CD4-positive, alpha-beta T cell treated with Interleukin-12 subunit alpha and Interleukin-12 subunit beta, for 1 hour (primary cell): ENCODE results near the gene CCDC150.
"Not testable (repeated sequence)": the region's sequence is repeated elsewhere in the genome, so short reads cannot be mapped to it uniquely, and the experiment has no call there.

ENCODE experiments used
- DNase-seq: peaks from one replicate; pipeline ENCODE4 v3.0.0-alpha.2; 2020

The CCDC150 gene

DNA sequence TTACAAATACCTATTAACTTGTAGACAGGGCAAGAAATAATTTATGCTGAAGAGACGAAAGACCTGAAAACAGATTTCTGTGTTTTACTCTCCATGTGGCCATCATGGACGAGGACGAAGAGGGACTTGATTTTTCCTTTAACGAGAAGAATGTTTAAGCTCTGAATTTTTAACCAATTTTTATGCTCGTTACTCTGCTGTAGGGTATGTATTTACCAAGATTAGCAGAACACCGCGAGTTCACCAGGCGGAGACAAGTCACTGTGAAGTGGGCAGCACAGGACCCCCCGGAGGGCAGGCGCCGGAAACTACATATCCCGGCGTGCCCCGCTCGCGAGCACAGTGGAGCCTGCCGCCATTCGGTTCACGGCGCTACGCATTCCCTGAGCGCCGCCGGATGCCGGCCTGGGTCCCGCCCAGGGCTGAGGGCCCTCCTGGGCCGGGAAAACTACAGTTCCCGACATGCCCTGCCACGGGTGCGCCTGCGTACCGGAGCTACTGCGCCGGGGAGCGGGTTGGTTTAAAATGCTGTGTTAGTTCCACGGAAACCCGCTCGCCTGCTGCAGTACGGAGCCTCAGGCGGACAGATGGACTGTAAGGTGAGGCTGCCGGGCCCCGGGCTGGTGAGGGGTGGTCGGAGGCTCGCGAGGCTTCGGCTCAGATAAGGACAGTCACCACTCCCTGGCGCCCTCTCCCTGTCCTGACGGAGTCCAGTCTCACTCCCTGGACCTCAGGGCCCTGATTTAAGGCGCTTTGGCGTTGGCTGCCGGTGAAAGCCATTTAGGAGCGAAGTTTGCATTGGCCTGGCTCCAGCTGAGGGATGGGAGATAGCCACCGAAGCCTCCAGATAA lies at the start of gene CCDC150:
TSS of gene CCDC150 (plus strand) at position 536 of the 851 bp plus-strand sequence. CDS start at position 588, 52 bp downstream.
- peak; percentile 95 for DNase-seq

- no peak for DNase-seq
Observed at GRCh38 chr2:196590286-196590685, 49.2 kb upstream of the CCDC150 start.

DNA sequence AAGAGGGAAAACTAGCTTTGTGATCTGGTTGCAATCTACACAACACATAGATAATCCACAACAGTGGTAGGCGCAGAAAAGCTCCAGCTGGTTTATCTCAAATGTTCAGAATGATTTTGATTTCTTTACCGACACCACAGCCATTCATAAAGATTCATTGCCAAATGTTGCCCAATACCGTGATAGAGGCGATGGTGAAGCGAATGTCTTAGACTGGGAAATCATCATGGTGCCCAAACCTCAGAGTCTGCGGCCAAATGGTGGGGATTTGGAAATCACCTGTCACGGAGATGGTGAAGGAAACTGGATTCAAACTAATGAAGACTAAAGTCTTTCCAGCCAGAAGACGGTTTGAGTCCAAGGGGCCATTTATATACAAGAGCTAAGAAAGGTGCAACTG lies 48.5 kb upstream of the CCDC150 start:
- no peak for DNase-seq

- no peak for DNase-seq
Observed at GRCh38 chr2:196591621-196592022, 47.9 kb upstream of the CCDC150 start.

GRCh38 chr2:196592331-196592910 lies 47.1 kb upstream of the CCDC150 start:
- no peak for DNase-seq

DNA sequence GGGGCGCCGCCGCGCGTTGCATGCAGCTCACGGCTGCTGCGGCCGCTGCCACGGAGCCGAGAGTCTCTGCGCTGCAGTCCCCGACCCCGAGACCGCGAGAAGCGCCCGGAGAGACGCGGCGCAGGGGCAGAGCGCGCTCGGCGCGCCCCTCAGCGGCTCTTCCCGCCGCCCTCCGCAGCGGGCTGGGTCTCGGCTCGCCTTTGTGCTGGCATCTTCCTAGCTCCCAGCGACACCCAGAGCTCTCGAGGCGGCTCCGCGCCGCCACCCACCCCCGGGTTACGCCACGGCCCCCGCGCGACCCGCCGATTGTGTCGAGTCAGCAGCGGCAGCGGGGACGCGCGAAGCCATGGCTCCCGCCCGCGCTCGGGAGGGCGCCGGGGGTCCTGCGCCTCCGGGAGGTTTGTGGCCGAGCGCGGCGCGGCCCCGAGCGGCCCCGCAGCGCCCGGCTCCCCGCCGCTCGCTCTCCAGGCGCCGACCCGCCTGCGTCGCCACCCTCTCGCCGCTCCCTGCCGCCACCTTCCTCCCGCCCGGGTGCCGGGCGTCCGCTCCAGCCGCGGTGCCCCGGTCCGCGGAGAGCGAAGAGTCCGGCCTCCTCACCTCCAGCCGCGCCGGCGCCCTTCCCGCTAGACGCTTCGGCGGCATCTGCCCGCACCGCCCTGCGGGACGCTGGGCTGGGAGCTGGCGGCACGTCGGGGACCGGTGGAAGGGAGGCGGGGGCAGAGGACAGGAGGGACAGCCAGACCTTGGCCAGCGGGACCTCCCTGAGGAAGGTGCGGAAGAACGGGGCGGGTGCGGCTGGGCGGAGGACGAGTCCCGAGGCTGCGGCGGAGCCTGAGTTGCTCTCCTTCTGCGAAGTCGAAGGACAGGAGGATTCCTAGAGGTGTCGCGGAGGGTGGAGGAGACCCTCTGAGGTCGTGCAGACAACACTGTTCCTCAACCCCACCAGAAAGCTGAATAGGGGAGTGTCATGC lies 46.3 kb upstream of the CCDC150 start, which contains the start of gene HECW2:
TSS of gene HECW2 (minus strand) at position 644 of the 971 bp plus-strand sequence.
- DNase-seq: no peak

DNA sequence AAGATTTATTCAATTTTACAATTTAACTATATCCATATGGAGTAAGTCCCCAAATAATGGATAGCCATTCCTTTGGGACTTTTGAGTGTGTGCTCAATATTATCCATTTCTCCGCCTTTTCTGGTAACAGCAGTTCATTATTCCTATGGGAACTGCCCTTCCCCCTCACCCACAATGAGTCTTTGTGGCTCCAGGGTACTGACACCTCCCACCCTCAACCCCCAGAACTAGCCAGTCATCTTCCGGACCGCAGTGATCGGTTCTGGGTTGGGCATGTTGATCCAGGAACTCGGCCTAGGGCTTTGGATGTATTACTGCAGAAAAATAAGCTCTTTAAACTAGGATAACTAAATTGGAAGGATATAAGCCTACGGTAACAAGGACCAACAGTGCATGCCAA lies 45.4 kb upstream of the CCDC150 start:
- no peak for DNase-seq

- no peak for DNase-seq
Observed at GRCh38 chr2:196597531-196597930, 42.0 kb upstream of the CCDC150 start.

DNA sequence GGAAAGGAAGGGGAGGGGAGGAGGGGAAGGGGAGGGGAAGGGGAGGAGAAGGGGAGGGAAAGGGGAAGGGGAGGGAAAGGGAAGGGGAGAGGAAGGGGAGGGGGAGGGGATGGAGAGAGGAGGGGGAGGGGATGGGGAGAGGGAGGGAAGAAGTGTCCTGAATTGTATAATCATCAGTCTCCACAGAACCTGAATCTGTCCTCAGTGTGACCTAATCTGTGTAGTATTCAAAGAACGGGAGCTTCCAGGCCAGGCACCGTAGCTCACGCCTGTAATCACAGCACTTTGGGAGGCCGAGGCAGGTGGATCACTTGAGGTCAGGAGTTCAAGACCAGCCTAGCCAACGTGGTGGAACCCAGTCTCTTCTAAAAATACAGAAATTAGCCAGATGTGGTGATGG lies 41.1 kb upstream of the CCDC150 start:
- DNase-seq: no peak

GRCh38 chr2:196598846-196599245 lies 40.7 kb upstream of the CCDC150 start:
- DNase-seq: no peak

DNA sequence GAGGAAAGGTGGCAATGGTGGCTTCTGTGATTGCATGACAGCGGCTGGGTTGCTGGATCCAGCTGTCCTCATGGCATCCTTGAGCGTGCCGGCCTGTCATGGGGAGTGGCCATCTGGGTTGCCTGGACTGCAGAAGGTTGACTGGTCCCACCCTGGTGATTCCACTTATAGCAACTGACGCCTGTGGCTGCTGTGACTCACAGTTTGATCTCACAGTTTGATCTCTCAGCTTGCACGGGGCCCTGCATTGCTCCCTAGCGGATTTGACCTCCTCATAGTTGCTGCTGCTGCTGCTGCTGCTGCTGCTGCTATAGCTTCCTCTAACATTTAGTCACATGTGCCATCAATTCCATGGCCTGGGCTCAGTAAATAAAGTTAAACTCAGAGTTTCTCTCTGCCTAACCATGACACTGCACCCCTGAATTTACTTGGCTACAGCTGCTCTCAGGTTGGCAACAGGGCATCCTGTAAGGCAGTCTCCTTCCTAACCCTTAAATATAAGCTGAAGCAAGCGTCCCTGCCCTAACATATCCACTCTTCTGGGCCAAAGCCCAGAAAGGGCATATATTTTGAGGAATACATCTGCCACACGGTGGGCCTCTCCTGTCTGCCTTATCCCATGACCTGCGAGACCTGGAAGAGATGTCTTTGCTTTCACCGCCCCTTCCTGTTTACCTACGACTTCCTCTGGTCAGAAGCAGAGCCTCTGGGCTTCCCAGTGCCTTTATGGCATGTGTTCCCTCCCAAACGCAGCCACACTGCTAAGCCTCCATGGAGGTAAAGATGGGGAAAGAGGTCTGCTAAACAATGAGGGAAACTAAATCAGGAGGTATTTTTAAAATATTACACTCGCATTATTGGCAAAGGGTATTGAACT lies 37.8 kb upstream of the CCDC150 start:
- DNase-seq: no peak

GRCh38 chr2:196604196-196604595 lies 35.3 kb upstream of the CCDC150 start:
- no peak for DNase-seq

GRCh38 chr2:196606516-196606915 lies 33.0 kb upstream of the CCDC150 start:
- no peak for DNase-seq

GRCh38 chr2:196607073-196607472 lies 32.4 kb upstream of the CCDC150 start:
- DNase-seq: no peak

GRCh38 chr2:196607896-196608295 lies 31.6 kb upstream of the CCDC150 start:
- not testable (repeated sequence) for DNase-seq

DNA sequence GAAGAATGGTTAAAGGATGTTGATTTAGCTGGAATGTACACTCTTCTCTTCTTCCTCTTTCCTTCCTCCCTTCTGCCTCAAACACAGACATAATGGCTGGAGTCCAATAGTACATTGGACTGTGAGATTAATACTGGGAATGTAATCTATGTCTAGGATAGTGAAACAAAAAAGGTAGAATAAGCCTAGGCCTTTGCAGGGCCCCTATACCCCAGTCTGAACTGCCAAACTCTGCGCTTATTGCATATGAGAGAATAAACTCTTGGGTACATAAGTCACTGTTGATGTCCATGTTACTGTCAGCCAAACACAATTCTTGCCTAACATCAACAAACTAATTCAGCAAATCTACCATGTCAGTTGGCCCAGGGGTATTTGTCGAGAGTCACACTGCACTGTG lies 29.7 kb upstream of the CCDC150 start:
- DNase-seq: no peak

DNA sequence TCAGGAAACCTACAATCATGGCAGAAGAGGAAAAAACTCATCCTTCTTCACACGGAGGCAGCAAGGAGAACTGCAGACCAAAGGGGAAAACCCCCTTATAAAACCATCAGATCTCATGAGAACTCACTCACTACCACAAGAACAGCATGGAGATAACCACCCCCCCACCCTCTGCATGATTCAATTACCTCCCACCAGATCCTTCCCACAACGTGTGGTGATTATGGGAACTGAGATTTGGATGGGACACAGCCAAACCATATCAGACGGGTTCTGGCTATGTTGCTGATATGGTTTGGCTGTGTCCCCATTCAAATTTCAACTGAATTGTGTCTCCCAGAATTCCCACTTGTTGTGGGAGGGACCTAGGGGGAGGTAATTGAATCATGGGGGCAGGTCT lies 28.7 kb upstream of the CCDC150 start:
- DNase-seq: no peak

DNA sequence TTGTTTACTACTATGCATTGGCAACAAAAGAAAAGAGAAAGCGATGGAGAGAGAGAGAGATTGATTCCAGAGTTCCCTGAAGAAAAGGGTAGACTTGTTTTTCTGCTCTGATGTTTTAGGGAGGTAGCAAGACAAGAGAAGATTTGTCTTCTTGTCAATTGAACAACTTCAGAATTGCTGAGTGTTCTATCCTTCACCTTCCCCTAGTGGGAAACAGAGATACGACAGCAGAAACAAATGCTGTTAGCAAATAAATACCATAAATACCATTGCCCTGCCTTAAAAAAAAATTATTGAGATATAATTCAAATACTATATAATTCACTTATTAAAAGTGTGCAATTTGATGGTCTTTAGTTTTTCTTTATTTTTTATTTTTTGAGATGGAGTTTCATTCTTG lies 26.2 kb upstream of the CCDC150 start:
- DNase-seq: no peak

GRCh38 chr2:196617430-196617829 lies 22.1 kb upstream of the CCDC150 start:
- no peak for DNase-seq

- DNase-seq: no peak
Observed at GRCh38 chr2:196618661-196619060, 20.9 kb upstream of the CCDC150 start.

DNA sequence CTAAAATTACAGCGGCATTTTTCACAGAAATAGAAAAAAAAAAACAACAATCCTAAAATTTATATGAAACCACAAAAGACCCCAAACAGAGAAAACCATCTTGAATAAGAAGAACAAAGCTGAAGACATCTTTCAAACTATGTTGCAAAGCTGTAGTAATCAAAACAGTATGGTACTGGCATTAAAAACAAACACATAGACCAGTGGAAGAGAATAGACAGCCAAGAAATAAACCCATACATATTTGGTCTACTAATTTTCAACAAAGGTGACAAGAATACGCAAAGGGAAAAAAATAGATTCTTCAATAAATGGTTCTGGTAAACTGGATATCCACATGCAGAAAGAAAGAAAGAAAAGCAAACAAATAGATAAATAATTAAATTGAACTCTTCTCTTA lies 9.0 kb upstream of the CCDC150 start:
- DNase-seq: no peak

DNA sequence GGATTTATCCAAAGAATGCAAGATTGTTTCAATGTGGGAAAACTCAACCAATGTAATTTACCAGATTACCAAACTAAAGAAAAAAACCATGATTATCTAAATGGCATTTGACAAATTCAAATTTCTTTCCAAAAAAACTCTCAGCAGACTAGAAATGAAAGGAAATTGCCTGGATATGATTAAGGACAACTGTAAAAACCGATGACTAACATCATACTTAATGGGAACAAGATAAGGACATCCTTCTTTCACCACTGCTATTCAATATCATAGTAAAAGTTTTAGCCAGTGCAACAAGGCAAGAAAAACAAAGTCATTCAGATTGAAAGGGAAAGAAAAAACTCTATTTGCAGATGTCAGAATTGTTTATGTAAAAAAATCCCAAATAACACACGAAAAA lies 4.4 kb upstream of the CCDC150 start:
- DNase-seq: no peak
